ENCODE measurements around the gene KCNAB1. TPM values are rescaled to one million over a fixed set of nuclear protein-coding genes. Genes with fewer than 3 reads are reported as not detected.

The KCNAB1 gene
- total RNA-seq, 1 donor from 2014 or later: 16.5 TPM

GRCh38 chr3:156201411-156202405 is 81.3 kb downstream of the KCNAB1 start:
- H3K4me1 Mint-ChIP-seq (ENCODE audit: low read depth, unreplicated experiment): no peaks in the 10 kb centered on the region
- H3K27me3 Mint-ChIP-seq (ENCODE audit: unreplicated experiment): peaks cover 1% of the 10 kb centered on the region
- TF ChIP-seq, protein P1, sequence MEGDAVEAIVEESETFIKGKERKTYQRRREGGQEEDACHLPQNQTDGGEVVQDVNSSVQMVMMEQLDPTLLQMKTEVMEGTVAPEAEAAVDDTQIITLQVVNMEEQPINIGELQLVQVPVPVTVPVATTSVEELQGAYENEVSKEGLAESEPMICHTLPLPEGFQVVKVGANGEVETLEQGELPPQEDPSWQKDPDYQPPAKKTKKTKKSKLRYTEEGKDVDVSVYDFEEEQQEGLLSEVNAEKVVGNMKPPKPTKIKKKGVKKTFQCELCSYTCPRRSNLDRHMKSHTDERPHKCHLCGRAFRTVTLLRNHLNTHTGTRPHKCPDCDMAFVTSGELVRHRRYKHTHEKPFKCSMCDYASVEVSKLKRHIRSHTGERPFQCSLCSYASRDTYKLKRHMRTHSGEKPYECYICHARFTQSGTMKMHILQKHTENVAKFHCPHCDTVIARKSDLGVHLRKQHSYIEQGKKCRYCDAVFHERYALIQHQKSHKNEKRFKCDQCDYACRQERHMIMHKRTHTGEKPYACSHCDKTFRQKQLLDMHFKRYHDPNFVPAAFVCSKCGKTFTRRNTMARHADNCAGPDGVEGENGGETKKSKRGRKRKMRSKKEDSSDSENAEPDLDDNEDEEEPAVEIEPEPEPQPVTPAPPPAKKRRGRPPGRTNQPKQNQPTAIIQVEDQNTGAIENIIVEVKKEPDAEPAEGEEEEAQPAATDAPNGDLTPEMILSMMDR (IDR thresholded peaks at IDR 0.05; ENCODE audit: partially characterized antibody, unreplicated experiment): no peak
- H3K27ac Mint-ChIP-seq (ENCODE audit: unreplicated experiment): no peak overlapping the region
- H3K9me3 Mint-ChIP-seq (ENCODE audit: unreplicated experiment): peaks cover 3% of the 10 kb centered on the region
- H3K36me3 Mint-ChIP-seq (ENCODE audit: unreplicated experiment): peaks cover 4% of the 10 kb centered on the region
- DNase-seq: no peak
- H3K4me3 Mint-ChIP-seq (ENCODE audit: unreplicated experiment): no peak overlapping the region

DNA sequence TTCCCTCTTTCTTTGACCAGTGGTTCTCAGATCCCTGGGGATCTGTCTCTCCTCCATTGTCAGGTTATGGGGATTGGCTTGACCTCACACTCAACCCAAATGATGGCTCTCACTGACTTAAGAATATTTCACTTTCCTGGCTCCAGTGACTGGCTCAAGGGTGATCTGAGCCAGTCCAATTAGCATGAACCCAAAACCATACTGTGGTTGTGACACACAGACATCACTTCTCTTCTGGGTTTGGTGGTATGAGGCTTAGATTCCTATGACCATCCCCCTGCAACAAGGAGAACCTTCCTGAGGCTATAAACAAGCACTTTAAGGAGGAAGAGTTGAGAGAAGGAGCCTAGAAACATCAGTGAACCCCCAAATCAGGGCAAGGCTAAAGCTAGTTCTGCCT is 85.8 kb downstream of the KCNAB1 start:
- TF ChIP-seq, protein P1 (IDR thresholded peaks at IDR 0.05; ENCODE audit: partially characterized antibody, unreplicated experiment): no peak
- Mint-ChIP-seq H3K9me3 (ENCODE audit: unreplicated experiment) (peaks cover 3% of the 10 kb centered on the region), H3K4me1 (ENCODE audit: low read depth, unreplicated experiment) (no peaks in the 10 kb centered on the region), H3K27me3 (ENCODE audit: unreplicated experiment) (no peaks in the 10 kb centered on the region), H3K4me3 (ENCODE audit: unreplicated experiment) (no peak overlapping the region), H3K27ac (ENCODE audit: unreplicated experiment) (no peak overlapping the region), H3K36me3 (ENCODE audit: unreplicated experiment) (peaks cover 4% of the 10 kb centered on the region)
- DNase-seq: no peak

DNA sequence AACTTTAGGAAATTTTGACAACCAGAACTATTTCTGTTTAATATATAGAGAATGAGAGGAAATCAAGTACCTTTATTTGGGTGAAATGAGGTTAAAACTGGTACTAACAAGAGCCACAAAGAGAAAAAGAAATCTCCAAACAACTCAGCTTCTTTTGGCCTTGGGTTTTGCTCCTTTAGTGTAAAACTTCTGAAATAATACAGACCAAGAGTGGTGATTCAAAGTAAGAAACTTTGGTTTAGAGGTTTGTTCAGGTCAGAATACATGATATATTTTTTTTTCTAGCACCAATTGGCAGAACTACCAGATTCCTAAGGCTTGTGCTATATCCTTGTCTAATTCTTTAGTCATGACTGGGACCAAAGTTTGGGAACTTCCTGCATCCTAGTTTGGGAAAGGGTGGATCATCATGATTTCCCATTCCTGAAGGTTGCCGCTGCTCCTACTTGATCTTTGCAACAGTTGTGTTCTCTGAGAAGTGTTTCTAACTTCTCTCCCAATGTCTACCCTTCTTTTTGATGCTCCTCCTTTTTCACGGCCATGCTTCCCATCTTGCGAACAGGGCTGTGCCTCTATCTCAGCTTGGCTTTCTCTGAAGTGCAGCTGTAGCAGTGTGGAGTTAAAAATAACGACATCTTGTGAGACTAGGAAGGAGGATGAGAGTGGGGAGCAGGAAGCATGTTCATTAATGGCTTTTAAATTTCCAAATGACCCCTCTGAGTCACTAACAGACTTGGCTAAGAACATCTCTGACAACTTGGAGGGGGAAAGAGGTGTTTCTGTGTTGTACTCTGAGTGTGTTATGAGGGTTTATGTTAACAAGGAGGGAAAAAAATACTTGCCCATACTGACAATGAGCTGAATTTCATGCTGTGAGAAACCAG is 87.7 kb downstream of the KCNAB1 start:
- no peak overlapping the region for H3K27ac Mint-ChIP-seq (ENCODE audit: unreplicated experiment)

DNA sequence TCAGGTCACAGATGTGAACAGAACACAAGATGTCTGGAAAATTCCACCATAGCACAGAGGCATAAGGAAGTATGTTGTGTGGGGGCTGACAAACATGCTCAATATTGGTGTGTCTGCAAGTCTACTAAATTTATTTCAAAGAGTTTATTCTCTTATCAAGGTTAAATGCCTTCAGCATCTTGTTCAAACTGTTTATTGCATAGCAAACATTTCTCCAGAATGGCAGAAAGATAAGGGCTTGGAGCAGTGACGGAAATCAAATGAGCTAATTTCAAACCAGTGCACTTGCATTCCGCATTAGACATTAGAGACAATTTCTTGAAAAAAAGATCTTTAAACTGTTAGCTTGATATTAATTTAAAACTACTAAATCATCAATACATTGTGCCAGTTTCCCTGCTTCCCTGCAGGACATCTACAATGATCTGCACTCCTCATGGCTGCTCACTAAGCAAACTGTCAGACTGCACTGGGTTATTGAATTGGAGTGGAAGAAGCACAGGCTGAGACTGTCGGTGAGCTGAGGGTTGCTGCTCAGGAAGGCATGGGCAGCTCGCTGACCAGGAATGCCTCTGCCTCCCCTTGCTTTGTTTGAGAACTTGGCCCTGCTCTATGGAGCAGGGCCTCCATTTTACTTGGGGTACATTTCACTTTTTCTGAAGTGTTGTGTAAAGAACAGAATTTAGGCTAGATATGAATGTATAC is 89.4 kb downstream of the KCNAB1 start:
- Mint-ChIP-seq H3K4me3 (ENCODE audit: unreplicated experiment) (no peak overlapping the region), H3K27ac (ENCODE audit: unreplicated experiment) (no peak overlapping the region), H3K36me3 (ENCODE audit: unreplicated experiment) (no peaks in the 10 kb centered on the region), H3K4me1 (ENCODE audit: low read depth, unreplicated experiment) (no peaks in the 10 kb centered on the region), H3K27me3 (ENCODE audit: unreplicated experiment) (no peaks in the 10 kb centered on the region), H3K9me3 (ENCODE audit: unreplicated experiment) (no peaks in the 10 kb centered on the region)
- TF ChIP-seq, protein P1 (IDR thresholded peaks at IDR 0.05; ENCODE audit: partially characterized antibody, unreplicated experiment): no peak
- no peak for DNase-seq

More for the DNA sequence above, 87.7 kb downstream of the KCNAB1 start:
- Mint-ChIP-seq H3K36me3 (ENCODE audit: unreplicated experiment) (no peaks in the 10 kb centered on the region), H3K4me1 (ENCODE audit: low read depth, unreplicated experiment) (no peaks in the 10 kb centered on the region), H3K27me3 (ENCODE audit: unreplicated experiment) (no peaks in the 10 kb centered on the region), H3K4me3 (ENCODE audit: unreplicated experiment) (no peak overlapping the region), H3K9me3 (ENCODE audit: unreplicated experiment) (no peaks in the 10 kb centered on the region)
- no peak for DNase-seq
- TF ChIP-seq, protein P1 (IDR thresholded peaks at IDR 0.05; ENCODE audit: partially characterized antibody, unreplicated experiment): no peak
